Measurements from ENCODE around the gene TTC17. TPM values are rescaled to one million over a fixed set of nuclear protein-coding genes. Genes with fewer than 3 reads are reported as not detected.

TTC17 gene
- total RNA-seq, 1 donor from 2014 or later = 53.8 TPM

DNA sequence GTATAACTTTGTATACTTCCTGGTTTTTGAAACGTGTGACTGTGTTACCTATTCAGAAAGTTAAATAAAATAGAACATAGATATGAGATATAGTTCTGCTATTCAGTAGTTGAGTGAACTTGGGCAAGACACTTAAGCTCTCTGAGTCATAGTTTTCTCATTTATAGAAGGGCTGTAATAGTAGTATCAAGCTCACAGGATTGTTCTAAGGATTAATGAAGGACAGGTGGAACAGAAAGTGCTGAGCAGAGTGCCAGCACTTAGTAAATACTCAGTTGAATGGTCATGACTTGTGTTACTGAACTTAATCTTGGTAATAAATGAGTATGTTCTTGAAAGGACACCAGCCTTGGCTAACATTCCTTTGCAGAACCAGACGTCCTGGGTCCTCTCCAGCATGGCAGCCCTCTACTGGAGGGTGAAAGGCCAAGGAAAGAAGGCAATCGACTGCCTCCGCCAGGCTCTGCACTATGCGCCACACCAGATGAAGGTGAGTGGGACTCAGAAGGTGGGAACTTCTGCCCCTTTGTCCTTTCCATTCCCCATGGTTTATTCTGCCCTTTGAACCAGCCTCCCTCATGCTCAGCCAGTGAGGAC lies 131.2 kb downstream of the TTC17 start:
- no peaks in the 10 kb centered on the region for H3K27me3 Mint-ChIP-seq (ENCODE audit: low read depth)
- H3K36me3 Mint-ChIP-seq (ENCODE audit: low read depth) = peaks cover 31% of the 10 kb centered on the region
- H3K27ac Mint-ChIP-seq (ENCODE audit: unreplicated experiment) = no peak overlapping the region
- H3K4me3 Mint-ChIP-seq (ENCODE audit: unreplicated experiment) = no peak overlapping the region
- no peaks in the 10 kb centered on the region for H3K4me1 Mint-ChIP-seq (ENCODE audit: low read depth)
- DNase-seq (ENCODE audit: low spot score) = no peak
- no peaks in the 10 kb centered on the region for H3K9me3 Mint-ChIP-seq (ENCODE audit: low read depth)
- TF ChIP-seq, protein P1, sequence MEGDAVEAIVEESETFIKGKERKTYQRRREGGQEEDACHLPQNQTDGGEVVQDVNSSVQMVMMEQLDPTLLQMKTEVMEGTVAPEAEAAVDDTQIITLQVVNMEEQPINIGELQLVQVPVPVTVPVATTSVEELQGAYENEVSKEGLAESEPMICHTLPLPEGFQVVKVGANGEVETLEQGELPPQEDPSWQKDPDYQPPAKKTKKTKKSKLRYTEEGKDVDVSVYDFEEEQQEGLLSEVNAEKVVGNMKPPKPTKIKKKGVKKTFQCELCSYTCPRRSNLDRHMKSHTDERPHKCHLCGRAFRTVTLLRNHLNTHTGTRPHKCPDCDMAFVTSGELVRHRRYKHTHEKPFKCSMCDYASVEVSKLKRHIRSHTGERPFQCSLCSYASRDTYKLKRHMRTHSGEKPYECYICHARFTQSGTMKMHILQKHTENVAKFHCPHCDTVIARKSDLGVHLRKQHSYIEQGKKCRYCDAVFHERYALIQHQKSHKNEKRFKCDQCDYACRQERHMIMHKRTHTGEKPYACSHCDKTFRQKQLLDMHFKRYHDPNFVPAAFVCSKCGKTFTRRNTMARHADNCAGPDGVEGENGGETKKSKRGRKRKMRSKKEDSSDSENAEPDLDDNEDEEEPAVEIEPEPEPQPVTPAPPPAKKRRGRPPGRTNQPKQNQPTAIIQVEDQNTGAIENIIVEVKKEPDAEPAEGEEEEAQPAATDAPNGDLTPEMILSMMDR (IDR thresholded peaks at IDR 0.05) = no peak

DNA sequence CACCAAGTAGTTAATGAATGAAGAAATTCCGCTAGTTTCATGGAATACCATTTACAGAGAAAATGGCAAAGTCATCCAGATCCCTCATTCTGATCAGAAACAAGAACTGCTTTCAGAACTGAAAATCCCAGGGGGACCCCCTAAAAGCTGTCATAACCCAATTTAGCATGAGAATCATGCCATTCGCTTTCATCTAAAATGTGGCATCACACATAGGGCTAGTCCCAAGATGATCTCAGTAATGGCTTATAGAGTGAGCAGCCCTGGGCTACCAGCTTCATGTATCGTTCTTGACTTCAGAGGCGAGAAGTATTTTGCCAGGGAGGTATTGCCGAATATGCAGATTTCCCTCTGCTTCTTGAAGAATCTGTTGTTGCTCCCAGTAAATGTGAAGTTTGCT lies 134.0 kb downstream of the TTC17 start:
- Mint-ChIP-seq H3K27me3 (ENCODE audit: low read depth) (no peaks in the 10 kb centered on the region), H3K36me3 (ENCODE audit: low read depth) (peaks cover 33% of the 10 kb centered on the region), H3K4me3 (ENCODE audit: unreplicated experiment) (no peak overlapping the region), H3K27ac (ENCODE audit: unreplicated experiment) (no peak overlapping the region), H3K9me3 (ENCODE audit: low read depth) (no peaks in the 10 kb centered on the region), H3K4me1 (ENCODE audit: low read depth) (no peaks in the 10 kb centered on the region)
- TF ChIP-seq, protein P1 (IDR thresholded peaks at IDR 0.05) = no peak
- no peak for DNase-seq (ENCODE audit: low spot score)

- no peaks in the 10 kb centered on the region for H3K9me3 Mint-ChIP-seq (ENCODE audit: low read depth)
- H3K4me3 Mint-ChIP-seq (ENCODE audit: unreplicated experiment) = no peak overlapping the region
- no peaks in the 10 kb centered on the region for H3K4me1 Mint-ChIP-seq (ENCODE audit: low read depth)
- no peak for DNase-seq (ENCODE audit: low spot score)
- TF ChIP-seq, protein P1 (IDR thresholded peaks at IDR 0.05) = no peak
- peaks cover 33% of the 10 kb centered on the region for H3K36me3 Mint-ChIP-seq (ENCODE audit: low read depth)
- H3K27ac Mint-ChIP-seq (ENCODE audit: unreplicated experiment) = no peak overlapping the region
- H3K27me3 Mint-ChIP-seq (ENCODE audit: low read depth) = no peaks in the 10 kb centered on the region
Observed at GRCh38 chr11:43493431-43493830, 134.7 kb downstream of the TTC17 start.

- no peak for DNase-seq (ENCODE audit: low spot score)
- no peaks in the 10 kb centered on the region for H3K4me1 Mint-ChIP-seq (ENCODE audit: low read depth)
- no peak overlapping the region for H3K27ac Mint-ChIP-seq (ENCODE audit: unreplicated experiment)
- H3K9me3 Mint-ChIP-seq (ENCODE audit: low read depth) = peaks cover 8% of the 10 kb centered on the region
- peaks cover 6% of the 10 kb centered on the region for H3K27me3 Mint-ChIP-seq (ENCODE audit: low read depth)
- H3K4me3 Mint-ChIP-seq (ENCODE audit: unreplicated experiment) = no peak overlapping the region
- peaks cover 20% of the 10 kb centered on the region for H3K36me3 Mint-ChIP-seq (ENCODE audit: low read depth)
- TF ChIP-seq, protein P1 (IDR thresholded peaks at IDR 0.05) = no peak
Observed at GRCh38 chr11:43497144-43497543, 138.4 kb downstream of the TTC17 start.

GRCh38 chr11:43498561-43498960 lies 139.8 kb downstream of the TTC17 start:
- TF ChIP-seq, protein P1 (IDR thresholded peaks at IDR 0.05) = no peak
- Mint-ChIP-seq H3K4me1 (ENCODE audit: low read depth) (no peaks in the 10 kb centered on the region), H3K27me3 (ENCODE audit: low read depth) (peaks cover 6% of the 10 kb centered on the region), H3K4me3 (ENCODE audit: unreplicated experiment) (no peak overlapping the region), H3K9me3 (ENCODE audit: low read depth) (peaks cover 8% of the 10 kb centered on the region), H3K27ac (ENCODE audit: unreplicated experiment) (no peak overlapping the region), H3K36me3 (ENCODE audit: low read depth) (peaks cover 11% of the 10 kb centered on the region)
- DNase-seq (ENCODE audit: low spot score) = no peak

Data from chondrocyte (in vitro differentiated cells).